Measurements from ENCODE around the gene PTPRN2.

Gene PTPRN2

GRCh38 chr7:157871681-157872080 lies 715.9 kb downstream of the PTPRN2 start:
- no peak for DNase-seq (ENCODE audit: low read depth in 2 of 2)

- DNase-seq (ENCODE audit: low read depth in 2 of 2) = no peak
These were observed 716.9 kb downstream of the PTPRN2 start for GRCh38 chr7:157870644-157871290.

GRCh38 chr7:157869793-157870192 lies 717.8 kb downstream of the PTPRN2 start:
- DNase-seq (ENCODE audit: low read depth in 2 of 2) = no peak

GRCh38 chr7:157867685-157868305 lies 719.8 kb downstream of the PTPRN2 start:
- no peak for DNase-seq (ENCODE audit: low read depth in 2 of 2)

- DNase-seq (ENCODE audit: low read depth in 2 of 2) = no peak
These were observed 721.2 kb downstream of the PTPRN2 start for GRCh38 chr7:157866336-157866924.

GRCh38 chr7:157865351-157866165 lies 722.1 kb downstream of the PTPRN2 start:
- no peak for DNase-seq (ENCODE audit: low read depth in 2 of 2)

GRCh38 chr7:157864911-157865310 lies 722.7 kb downstream of the PTPRN2 start:
- no peak for DNase-seq (ENCODE audit: low read depth in 2 of 2)

- DNase-seq (ENCODE audit: low read depth in 2 of 2) = no peak
These were observed 723.5 kb downstream of the PTPRN2 start for GRCh38 chr7:157863906-157864810.

- DNase-seq (ENCODE audit: low read depth in 2 of 2) = no peak
These were observed 724.4 kb downstream of the PTPRN2 start for GRCh38 chr7:157863176-157863575.

GRCh38 chr7:157862731-157863130 lies 724.9 kb downstream of the PTPRN2 start:
- no peak for DNase-seq (ENCODE audit: low read depth in 2 of 2)

GRCh38 chr7:157861551-157861950 lies 726.1 kb downstream of the PTPRN2 start:
- no peak for DNase-seq (ENCODE audit: low read depth in 2 of 2)

GRCh38 chr7:157861031-157861491 lies 726.6 kb downstream of the PTPRN2 start:
- DNase-seq (ENCODE audit: low read depth in 2 of 2) = no peak

GRCh38 chr7:157860406-157860805 lies 727.2 kb downstream of the PTPRN2 start:
- no peak for DNase-seq (ENCODE audit: low read depth in 2 of 2)

- DNase-seq (ENCODE audit: low read depth in 2 of 2) = no peak
These were observed 727.7 kb downstream of the PTPRN2 start for GRCh38 chr7:157859915-157860314.

GRCh38 chr7:157857578-157858075 lies 730.0 kb downstream of the PTPRN2 start:
- no peak for DNase-seq (ENCODE audit: low read depth in 2 of 2)

GRCh38 chr7:157856873-157857577 lies 730.6 kb downstream of the PTPRN2 start:
- DNase-seq (ENCODE audit: low read depth in 2 of 2) = no peak

GRCh38 chr7:157855452-157856213 lies 732.0 kb downstream of the PTPRN2 start:
- no peak for DNase-seq (ENCODE audit: low read depth in 2 of 2)

- no peak for DNase-seq (ENCODE audit: low read depth in 2 of 2)
These were observed 732.6 kb downstream of the PTPRN2 start for GRCh38 chr7:157855016-157855415.

GRCh38 chr7:157854066-157854891 lies 733.3 kb downstream of the PTPRN2 start:
- no peak for DNase-seq (ENCODE audit: low read depth in 2 of 2)
